ENCODE results near the gene KCNIP4. TPM values are rescaled to one million over a fixed set of nuclear protein-coding genes. Genes with fewer than 3 reads are reported as not detected.

The KCNIP4 gene
- total RNA-seq, 1 experiment from 2014 or later: not detected

DNA sequence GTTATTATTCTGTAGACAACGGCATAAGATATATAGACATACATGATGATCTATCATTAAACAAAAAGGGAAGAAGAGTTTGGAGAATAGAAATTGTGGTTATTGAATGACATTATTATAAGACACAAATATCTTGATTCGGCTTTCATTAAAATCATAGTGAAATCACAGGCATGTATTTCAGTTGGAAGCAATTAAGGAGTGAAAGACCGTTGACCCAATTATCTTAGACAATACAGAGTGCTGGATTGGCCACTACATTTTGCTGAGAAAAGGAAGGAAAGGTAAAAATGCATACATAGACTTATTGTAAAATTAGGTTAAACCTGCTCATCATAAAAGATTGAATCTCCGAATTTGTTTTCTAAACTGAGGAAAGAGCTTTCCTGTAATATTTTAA is 209.8 kb downstream of the KCNIP4 start:
- DNase-seq (ENCODE audit: low read depth): no peak
- in situ Hi-C loops (cut with HindIII; ENCODE audit: low pct_unique_long_range_greater_than_20kb, low sequenced_read_pairs): no loop called here

DNA sequence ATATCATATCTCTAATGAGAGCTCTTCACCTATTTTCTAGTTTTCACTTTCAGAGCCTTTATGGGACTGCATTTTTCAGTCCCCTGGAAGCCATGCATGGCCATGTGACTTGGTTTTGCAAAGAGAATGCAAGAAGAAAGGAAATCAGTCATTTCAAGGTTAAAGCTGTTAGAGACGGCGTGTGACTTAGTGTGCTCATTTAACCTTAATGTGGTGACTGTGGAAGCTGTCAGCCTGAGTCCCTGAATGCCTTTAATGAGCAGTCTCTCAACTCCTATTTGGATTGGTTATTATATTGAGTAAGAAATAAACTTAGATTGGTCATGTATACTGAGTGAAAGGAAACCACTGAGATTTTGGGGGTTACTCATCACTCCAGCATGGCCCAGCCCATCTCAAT is 212.7 kb downstream of the KCNIP4 start:
- in situ Hi-C loops (cut with HindIII; ENCODE audit: low pct_unique_long_range_greater_than_20kb, low sequenced_read_pairs): no loop called here
- no peak for DNase-seq (ENCODE audit: low read depth)

DNA sequence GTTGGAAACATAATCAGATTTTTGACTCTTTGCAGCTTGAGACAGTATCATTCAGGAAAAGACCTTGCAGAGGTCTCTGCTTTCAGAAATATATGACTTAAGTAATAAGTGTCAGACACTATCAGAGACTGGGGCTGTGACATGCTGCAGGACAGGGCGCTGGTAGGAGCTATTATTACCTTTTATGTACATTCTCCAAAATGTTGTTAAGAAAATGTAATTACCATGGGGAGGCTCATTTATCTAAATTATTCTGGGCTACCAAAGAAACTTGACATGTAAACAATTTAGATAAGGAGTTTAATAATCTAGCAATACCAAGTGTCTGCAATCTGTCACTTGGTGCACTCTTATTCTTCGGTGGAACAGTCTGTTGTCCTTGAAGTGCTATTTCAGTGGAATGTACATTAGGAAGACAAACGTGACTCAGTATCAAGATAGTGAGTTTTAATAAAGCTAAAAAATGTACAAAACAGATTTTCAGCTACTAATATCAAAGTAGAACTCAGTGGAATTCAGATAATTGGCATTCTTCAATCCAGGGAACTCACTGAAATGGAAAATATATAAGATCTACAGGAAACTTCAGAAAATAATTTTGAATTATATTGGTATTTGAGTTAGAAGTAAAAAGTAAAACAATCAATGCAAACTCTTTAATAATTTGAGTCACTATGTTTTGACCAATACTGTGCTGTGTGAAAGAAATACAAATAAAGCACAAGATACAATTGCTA is 214.5 kb downstream of the KCNIP4 start:
- DNase-seq (ENCODE audit: low read depth): no peak
- in situ Hi-C loops (cut with HindIII; ENCODE audit: low pct_unique_long_range_greater_than_20kb, low sequenced_read_pairs): no loop called here

DNA sequence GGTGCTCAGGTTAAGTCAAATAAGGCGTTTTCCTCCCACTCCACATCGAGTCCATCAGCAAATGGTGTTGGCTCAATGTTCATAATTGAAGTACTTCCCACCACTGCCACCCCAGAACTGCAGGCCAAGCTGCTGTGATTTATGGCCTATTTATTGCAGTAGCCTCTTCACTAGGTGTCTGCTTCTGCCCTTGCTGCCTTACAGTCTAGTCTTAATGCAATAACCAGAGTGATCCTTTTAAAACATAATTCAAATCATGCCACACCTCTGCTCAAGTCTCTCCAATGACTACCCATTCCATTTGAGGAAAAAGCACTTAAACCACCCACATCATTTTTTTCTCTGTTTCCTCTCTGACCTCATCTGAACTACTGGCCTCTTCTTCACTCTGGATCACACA is 220.3 kb downstream of the KCNIP4 start:
- DNase-seq (ENCODE audit: low read depth): no peak
- in situ Hi-C loops (cut with HindIII; ENCODE audit: low pct_unique_long_range_greater_than_20kb, low sequenced_read_pairs): no loop called here

DNA sequence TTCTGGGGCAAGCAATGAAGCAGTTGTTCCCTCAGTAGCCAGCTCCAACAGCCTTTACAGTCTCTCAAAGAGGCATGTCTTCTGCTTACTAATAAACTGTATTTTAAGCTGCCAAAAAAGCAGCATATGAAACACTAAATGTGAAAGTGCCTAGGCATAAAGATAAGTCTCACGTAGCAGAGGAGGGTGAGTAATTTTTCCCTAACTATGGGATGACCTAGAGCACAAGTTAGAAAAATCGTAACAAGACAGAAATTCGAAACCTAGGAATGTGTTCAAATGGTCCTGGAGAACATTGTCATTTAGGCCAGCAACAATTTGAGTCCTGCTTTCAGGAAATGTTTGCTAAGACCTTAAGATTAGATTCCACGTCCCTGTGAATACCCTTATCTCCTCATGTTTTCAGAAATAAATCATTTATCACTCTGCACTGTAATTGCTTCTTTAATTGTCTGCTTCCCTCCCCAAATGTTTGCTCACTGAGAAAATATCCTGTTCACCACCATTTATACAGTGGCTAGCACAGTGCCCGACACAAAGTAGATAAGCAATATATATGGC is 222.2 kb downstream of the KCNIP4 start:
- no peak for DNase-seq (ENCODE audit: low read depth)
- in situ Hi-C loops (cut with HindIII; ENCODE audit: low pct_unique_long_range_greater_than_20kb, low sequenced_read_pairs): no loop called here

DNA sequence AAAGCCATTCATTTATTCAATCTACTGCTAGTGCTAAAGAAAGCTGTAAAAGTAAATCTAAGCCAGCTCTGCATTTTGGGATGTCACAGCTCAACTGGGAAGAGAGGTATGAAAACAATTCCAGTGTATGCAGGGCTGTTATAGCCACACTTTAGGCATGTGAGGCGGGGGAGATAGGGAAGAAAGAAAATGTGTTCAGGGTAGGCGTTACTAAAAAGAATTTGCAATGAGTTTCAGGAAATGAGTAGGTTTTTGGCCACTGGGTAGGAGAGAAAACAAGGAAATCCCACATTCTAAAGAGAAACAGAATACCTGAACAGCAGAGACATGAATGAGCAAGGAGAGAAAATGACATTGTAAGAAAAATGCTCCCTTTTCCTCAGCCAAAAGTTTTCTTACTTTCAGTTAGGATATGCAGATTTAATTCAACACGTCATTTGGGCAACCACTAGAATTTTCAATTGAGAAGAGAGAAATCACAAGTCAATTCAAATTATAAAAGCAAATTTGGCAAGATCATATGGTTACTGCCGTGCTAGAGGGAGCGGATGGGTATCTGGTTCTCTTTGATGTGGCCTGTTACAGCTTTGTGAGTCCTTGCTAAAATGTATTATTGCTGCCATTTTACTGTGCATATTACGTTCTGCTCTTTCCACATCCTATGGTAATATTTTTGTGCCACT is 226.3 kb downstream of the KCNIP4 start:
- in situ Hi-C loops (cut with HindIII; ENCODE audit: low pct_unique_long_range_greater_than_20kb, low sequenced_read_pairs): no loop called here

DNA sequence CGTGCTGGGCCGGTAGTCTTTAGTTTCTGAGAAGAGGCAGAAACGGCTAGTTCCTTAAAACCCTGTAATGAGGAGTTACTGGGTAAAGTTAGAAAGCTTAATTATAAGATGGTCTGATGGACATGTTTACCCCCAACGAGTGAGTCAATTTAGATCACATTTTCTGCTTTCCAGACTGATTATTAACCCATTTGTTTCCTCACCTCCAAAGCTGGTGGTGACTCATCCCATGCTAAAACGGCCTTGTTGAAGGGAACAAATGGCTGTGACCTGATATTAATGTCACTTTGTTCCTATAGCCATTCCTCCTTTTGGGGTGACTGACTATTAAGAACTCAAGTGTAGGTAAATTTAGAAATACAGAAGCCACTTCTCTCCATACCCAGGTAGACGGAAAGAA is 232.0 kb downstream of the KCNIP4 start:
- no peak for DNase-seq (ENCODE audit: low read depth)
- in situ Hi-C loops (cut with HindIII; ENCODE audit: low pct_unique_long_range_greater_than_20kb, low sequenced_read_pairs): no loop called here

More for the DNA sequence above, 226.3 kb downstream of the KCNIP4 start:
- DNase-seq (ENCODE audit: low read depth): no peak

DNA sequence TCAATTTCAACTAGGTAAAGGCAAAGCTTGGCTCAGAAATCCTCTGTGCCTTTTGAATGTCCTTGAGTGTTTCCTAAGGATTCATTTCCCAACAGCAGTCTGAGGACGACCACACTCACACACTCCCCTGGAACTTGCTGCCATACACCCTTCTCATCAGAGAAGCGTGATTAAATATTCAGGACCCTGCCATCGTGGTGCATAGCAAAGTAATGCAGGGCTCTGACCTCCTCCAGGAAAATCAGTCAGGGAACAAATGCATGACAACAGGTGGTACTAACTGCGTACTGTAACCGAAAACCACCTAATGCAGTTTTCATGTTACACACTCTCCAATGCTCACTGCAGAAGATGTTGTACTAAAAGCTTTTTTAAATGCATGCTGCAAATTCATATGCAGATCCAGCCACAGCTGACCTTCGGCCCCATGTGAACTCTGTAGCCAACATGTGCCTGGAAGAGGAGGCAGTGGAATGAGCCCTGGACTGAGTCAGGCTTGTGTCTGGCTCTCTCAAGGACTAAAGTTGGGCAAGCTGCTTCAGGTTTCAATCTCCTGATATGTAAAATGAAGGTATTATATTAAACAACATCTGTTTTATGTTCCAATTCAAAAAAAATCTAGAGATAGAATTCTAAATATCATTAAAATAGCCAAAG is 238.3 kb downstream of the KCNIP4 start:
- in situ Hi-C loops (cut with HindIII; ENCODE audit: low pct_unique_long_range_greater_than_20kb, low sequenced_read_pairs): no loop called here
- DNase-seq (ENCODE audit: low read depth): no peak

DNA sequence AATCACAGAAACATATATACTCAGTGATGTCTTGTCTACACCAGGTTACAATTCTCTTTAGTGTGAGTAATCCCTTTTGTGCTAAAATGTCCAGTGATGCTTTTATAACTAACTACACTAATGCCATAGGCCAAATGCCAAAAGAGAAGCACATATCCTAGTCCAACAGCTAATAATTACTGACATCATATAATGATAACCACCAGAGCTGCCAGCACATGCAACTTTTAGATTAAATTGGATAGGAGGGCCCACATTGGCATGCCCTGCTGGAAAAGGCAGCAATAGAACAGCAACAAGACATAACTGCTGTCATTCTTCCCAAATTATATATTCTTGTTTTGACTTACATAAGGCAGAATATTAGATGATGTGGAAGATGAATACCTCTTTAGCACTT is 238.8 kb downstream of the KCNIP4 start:
- in situ Hi-C loops (cut with HindIII; ENCODE audit: low pct_unique_long_range_greater_than_20kb, low sequenced_read_pairs): no loop called here
- DNase-seq (ENCODE audit: low read depth): no peak

DNA sequence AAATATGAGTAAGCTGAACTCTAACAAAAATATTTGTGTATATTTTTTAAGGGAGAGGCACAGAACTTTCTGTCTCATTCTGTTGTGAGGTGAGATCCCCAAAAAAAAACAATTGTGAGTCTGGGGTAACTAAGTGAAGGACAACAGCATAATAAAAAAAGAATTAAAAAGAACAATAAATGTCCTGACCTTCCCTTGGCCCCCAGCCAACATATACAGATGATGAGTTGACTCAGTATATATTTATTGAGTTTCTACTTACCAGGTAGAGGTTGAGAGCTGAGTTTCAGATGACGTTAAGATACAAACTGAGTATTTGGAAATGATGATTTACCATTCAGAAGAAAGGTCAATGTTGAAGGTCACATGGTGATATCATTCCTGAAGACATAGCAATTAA is 239.5 kb downstream of the KCNIP4 start:
- in situ Hi-C loops (cut with HindIII; ENCODE audit: low pct_unique_long_range_greater_than_20kb, low sequenced_read_pairs): no loop called here
- DNase-seq (ENCODE audit: low read depth): no peak

DNA sequence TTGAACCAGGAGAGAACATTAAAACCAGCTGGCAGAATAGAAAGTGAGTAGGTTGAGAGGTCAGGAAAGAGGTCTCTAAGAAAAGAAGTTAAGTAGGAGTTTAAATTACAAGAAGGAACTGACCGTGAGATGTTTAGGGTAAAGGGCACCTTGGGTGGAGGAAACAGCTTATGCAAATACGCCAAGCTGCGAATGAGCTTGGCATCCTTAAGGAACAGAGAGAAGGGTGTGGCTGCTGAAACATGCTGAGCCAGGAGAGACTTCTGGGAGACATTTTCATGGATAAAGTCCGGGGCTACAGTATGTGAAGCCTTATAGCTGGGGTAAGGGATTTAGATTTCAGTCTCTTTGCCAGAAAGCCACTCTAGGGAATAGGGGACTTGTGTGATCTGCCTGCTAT is 249.1 kb downstream of the KCNIP4 start:
- in situ Hi-C loops (cut with HindIII; ENCODE audit: low pct_unique_long_range_greater_than_20kb, low sequenced_read_pairs): no loop called here
- no peak for DNase-seq (ENCODE audit: low read depth)

DNA sequence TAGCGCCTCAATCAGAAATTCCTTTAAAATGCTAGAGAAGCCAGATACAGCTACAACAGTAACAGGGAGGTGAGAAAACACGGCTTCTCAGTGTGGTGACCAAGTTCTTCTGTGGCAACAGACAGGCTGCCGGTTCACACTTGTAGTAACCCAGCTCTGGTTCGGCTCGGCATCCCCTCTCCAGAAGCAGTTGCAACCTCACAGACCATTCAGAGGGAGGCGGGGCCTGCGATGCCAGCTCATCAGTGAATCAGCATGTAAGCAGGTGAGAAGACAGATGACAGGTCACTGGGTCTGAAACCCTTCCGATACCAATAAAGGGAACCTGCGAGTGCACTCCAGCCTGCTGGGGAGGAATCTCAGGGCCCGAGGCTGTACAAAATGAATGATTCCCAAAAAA is 251.0 kb downstream of the KCNIP4 start:
- peak; percentile 46 for DNase-seq (ENCODE audit: low read depth)
- in situ Hi-C loops (cut with HindIII; ENCODE audit: low pct_unique_long_range_greater_than_20kb, low sequenced_read_pairs): no loop called here

DNA sequence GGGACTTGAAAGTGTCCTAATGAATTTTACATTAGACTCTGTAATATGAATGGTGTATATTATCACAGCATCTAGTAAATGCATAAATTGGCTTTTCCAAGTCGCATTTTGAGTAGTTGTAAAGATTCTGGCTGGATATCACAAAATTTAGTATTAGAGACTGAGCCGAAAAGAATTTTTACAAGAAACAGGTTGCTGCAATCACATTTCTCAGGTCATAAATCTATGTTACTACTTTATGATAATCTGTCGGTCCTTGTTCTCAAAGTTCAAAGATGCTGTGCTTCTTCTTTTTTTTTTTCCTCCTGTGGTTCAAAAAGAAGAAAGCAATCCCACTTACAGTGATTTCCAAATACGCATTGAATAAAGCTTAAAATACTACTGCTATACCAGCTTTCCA is 253.4 kb downstream of the KCNIP4 start:
- in situ Hi-C loops (cut with HindIII; ENCODE audit: low pct_unique_long_range_greater_than_20kb, low sequenced_read_pairs): no loop called here
- DNase-seq (ENCODE audit: low read depth): no peak

DNA sequence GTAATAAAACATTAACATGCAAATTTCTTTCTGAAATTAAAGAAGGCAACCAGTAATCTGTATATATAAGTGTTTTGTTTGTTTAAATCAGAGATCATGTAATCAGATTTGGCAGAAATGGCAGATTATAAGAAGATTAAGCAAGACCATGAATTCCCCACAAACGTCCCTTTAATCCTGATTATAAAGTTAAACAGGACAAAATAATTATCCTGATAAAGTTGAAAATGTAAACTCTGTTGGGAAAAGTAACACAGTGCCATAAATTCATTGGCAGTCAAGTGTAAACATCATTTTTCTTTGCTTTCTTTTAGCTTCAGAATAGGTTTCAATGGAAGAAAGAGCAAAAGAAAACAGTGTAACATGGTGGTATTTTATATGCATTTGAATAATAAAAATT is 256.3 kb downstream of the KCNIP4 start:
- no peak for DNase-seq (ENCODE audit: low read depth)
- in situ Hi-C loops (cut with HindIII; ENCODE audit: low pct_unique_long_range_greater_than_20kb, low sequenced_read_pairs): no loop called here

DNA sequence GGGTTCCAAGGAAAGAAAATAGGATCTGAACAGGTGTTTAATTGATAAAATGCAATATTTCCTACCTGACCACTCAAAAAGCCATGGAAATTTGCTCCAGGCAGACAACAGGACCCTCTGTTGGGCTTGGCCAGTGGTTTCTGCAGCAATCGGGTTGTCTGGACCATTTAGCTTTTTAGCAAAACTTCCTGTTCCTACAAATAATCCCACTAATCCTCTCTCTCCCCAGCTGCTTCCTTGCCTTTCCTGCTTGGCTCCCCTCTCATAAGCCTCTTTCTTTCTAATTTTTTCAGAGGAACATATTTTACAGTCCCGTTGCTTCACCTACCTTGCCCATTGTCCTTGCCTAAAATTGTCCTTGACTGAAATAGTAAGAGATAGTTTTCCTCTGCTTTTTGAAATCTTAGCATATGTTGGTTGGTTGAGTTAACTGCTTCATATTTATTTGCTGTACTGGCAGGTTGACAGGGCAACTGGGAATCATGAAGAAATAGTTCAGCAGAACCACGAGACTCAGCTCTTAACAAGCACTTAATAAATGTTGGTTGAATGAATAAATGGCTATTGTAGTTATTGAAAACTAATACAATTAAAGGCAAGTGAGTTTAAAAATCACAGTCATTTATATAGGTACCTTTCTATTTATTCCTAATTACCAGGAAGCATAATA is 259.8 kb downstream of the KCNIP4 start:
- DNase-seq (ENCODE audit: low read depth): no peak
- in situ Hi-C loops (cut with HindIII; ENCODE audit: low pct_unique_long_range_greater_than_20kb, low sequenced_read_pairs): no loop called here

DNA sequence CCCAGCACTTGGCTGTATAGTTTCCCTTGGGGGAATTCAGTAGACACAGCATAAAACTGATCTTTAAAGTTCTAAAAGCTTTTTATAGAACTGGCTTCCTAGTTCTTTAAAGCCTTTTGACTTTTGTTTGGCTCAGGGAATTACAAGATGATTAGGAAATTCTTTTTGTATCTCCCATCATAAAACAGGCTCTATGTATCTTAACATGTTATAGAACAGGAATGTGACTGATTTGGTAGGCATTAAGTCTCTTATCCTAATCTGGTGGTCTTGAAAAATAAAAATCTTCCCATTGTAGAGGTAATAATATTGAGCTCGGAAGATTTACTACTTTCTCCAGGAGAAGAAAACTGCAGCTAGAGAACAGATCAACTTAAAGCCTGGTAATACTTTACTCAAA is 262.7 kb downstream of the KCNIP4 start:
- in situ Hi-C loops (cut with HindIII; ENCODE audit: low pct_unique_long_range_greater_than_20kb, low sequenced_read_pairs): no loop called here
- DNase-seq (ENCODE audit: low read depth): no peak

DNA sequence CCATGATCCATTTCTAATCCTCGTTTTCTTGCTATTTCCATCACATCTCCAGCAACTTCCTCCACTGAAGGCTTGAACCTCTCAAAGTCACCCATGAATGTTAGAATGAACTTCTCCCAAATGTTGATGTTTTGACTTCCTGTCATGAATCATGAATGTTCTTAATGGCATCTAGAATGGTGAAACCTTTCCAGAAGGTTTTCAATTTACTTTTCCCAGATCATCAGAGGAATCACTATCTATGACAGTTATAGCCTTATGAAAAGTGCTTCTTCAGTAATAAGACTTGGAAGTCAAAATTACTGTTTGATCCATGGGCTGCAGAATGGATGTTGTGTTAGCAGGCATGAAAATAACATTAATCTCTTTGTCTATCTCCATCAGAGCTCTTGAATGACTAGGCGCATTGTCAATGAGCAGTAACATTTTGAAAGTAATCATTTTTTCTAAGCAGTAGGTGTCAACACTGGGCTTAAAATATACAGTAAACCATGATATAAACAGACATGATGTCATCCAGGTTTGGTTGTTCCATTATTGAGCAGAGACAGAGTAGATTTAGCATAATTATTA is 268.2 kb downstream of the KCNIP4 start:
- in situ Hi-C loops (cut with HindIII; ENCODE audit: low pct_unique_long_range_greater_than_20kb, low sequenced_read_pairs): no loop called here
- DNase-seq (ENCODE audit: low read depth): no peak

DNA sequence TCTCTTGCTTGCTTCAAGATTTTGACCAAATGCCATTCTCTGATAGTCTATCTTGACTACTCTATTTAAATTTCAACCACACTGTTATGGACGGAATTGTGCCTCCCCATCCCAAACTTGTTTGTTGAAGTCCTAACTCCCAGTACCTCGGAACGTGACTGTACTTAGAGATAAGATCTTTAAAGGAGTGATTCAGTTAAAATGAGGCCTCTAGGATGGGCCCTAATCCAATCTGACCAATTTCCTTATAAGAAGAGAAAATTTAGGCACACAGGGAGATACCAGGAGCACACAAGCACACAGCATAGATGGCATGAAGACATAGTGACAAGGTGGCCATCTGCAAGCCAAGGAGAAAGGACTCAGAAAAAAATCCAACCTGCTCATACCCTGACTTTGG is 269.9 kb downstream of the KCNIP4 start:
- in situ Hi-C loops (cut with HindIII; ENCODE audit: low pct_unique_long_range_greater_than_20kb, low sequenced_read_pairs): no loop called here
- no peak for DNase-seq (ENCODE audit: low read depth)
